Measurements from ENCODE around the gene BCAR3.
"Not testable (repeated sequence)": the region's sequence is repeated elsewhere in the genome, so short reads cannot be mapped to it uniquely, and the experiment has no call there.

GRCh38 chr1:93697566-93697965, 15.9 kb upstream of the BCAR3 start:
- not testable (repeated sequence) for TF ChIP-seq CTCF (IDR thresholded peaks at IDR 0.05); ZFX (IDR thresholded peaks at IDR 0.05; ENCODE audit: borderline replicate concordance)

All from 22Rv1 (cell line).